ENCODE data around the gene CMSS1. TPM values are rescaled to one million over a fixed set of nuclear protein-coding genes. Genes with fewer than 3 reads are reported as not detected.
"Not testable (repeated sequence)": the region's sequence is repeated elsewhere in the genome, so short reads cannot be mapped to it uniquely, and the experiment has no call there.

Gene CMSS1
- total RNA-seq, 1 donor from 2014 or later, result 8.2 TPM

GRCh38 chr3:100040451-100041225 is 223.0 kb downstream of the CMSS1 start:
- DNase-seq (ENCODE audit: low spot score in 2 of 2), result no peak

GRCh38 chr3:100041328-100041749 is 223.7 kb downstream of the CMSS1 start:
- no peak for FAIRE-seq
- no peak for DNase-seq (ENCODE audit: low spot score in 2 of 2)

More at GRCh38 chr3:100040451-100041225, 223.0 kb downstream of the CMSS1 start:
- FAIRE-seq, result no peak

- DNase-seq (ENCODE audit: low spot score in 2 of 2) (no peak), FAIRE-seq (no peak)
Measured at GRCh38 chr3:100042166-100042981, 224.7 kb downstream of the CMSS1 start.

- DNase-seq (ENCODE audit: low spot score in 2 of 2), result no peak
- FAIRE-seq, result no peak
Measured at GRCh38 chr3:100043271-100043670, 225.6 kb downstream of the CMSS1 start.

- DNase-seq (ENCODE audit: low spot score in 2 of 2), result no peak
- FAIRE-seq, result no peak
Measured at GRCh38 chr3:100044369-100044768, 226.7 kb downstream of the CMSS1 start.

GRCh38 chr3:100045696-100046095 is 228.0 kb downstream of the CMSS1 start:
- FAIRE-seq, result no peak
- no peak for DNase-seq (ENCODE audit: low spot score in 2 of 2)

GRCh38 chr3:100046986-100047385 is 229.3 kb downstream of the CMSS1 start:
- FAIRE-seq, result no peak
- no peak for DNase-seq (ENCODE audit: low spot score in 2 of 2)

GRCh38 chr3:100047455-100048141 is 229.9 kb downstream of the CMSS1 start:
- DNase-seq (ENCODE audit: low spot score in 2 of 2) (no peak), FAIRE-seq (no peak)

- FAIRE-seq (no peak), DNase-seq (ENCODE audit: low spot score in 2 of 2) (no peak)
Measured at GRCh38 chr3:100048248-100048647, 230.6 kb downstream of the CMSS1 start.

GRCh38 chr3:100051513-100051912 is 233.9 kb downstream of the CMSS1 start:
- FAIRE-seq; DNase-seq (ENCODE audit: low spot score in 2 of 2): not testable (repeated sequence)

GRCh38 chr3:100053951-100054620 is 236.4 kb downstream of the CMSS1 start:
- DNase-seq (ENCODE audit: low spot score in 2 of 2), result no peak
- no peak for FAIRE-seq

- no peak for FAIRE-seq
- no peak for DNase-seq (ENCODE audit: low spot score in 2 of 2)
Measured at GRCh38 chr3:100057716-100058575, 240.3 kb downstream of the CMSS1 start.

- FAIRE-seq, result no peak
- DNase-seq (ENCODE audit: low spot score in 2 of 2), result no peak
Measured at GRCh38 chr3:100059472-100059871, 241.8 kb downstream of the CMSS1 start.

- DNase-seq (ENCODE audit: low spot score in 2 of 2) (no peak), FAIRE-seq (no peak)
Measured at GRCh38 chr3:100060685-100061484, 243.2 kb downstream of the CMSS1 start.

GRCh38 chr3:100062665-100063064 is 245.0 kb downstream of the CMSS1 start:
- FAIRE-seq, result no peak
- DNase-seq (ENCODE audit: low spot score in 2 of 2), result no peak

- no peak for DNase-seq (ENCODE audit: low spot score in 2 of 2)
- FAIRE-seq, result no peak
Measured at GRCh38 chr3:100063929-100064461, 246.3 kb downstream of the CMSS1 start.

- FAIRE-seq (no peak), DNase-seq (ENCODE audit: low spot score in 2 of 2) (no peak)
Measured at GRCh38 chr3:100067589-100067988, 249.9 kb downstream of the CMSS1 start.

- FAIRE-seq (no peak), DNase-seq (ENCODE audit: low spot score in 2 of 2) (peak; percentile 18 to 58)
Measured at GRCh38 chr3:100068826-100069225, 251.2 kb downstream of the CMSS1 start.
